HK-2 (cell line): ENCODE results near the gene AKAP5.
A peak's percentile ranks its signal among the peaks of the same experiment; 100 is the strongest.

Experiments
- DNase-seq: peaks from one replicate; pipeline ENCODE4 v3.0.0-alpha.2; 2018; ENCODE audit not compliant: unreplicated experiment

Gene AKAP5

GRCh38 chr14:64465191-64465822 is at the start of gene AKAP5:
Gene AKAP5 (plus strand): TSS chr14:64465499. CDS start chr14:64468395, 2,896 bp downstream.
- DNase-seq = peak; percentile 44

GRCh38 chr14:64416348-64416932 is 48.9 kb upstream of the AKAP5 start:
- no peak for DNase-seq

- DNase-seq = no peak
These were observed 48.1 kb upstream of the AKAP5 start for GRCh38 chr14:64417055-64417770.

GRCh38 chr14:64417771-64418125 is 47.6 kb upstream of the AKAP5 start:
- DNase-seq = no peak

GRCh38 chr14:64419003-64419402 is 46.3 kb upstream of the AKAP5 start:
- no peak for DNase-seq

- peak; percentile 55 for DNase-seq
These were observed 44.1 kb upstream of the AKAP5 start for GRCh38 chr14:64421166-64421565.

- no peak for DNase-seq
These were observed 43.3 kb upstream of the AKAP5 start for GRCh38 chr14:64422005-64422404.

GRCh38 chr14:64422756-64423155 is 42.5 kb upstream of the AKAP5 start:
- no peak for DNase-seq

GRCh38 chr14:64423987-64424386 is 41.3 kb upstream of the AKAP5 start:
- DNase-seq = no peak

- no peak for DNase-seq
These were observed 30.8 kb upstream of the AKAP5 start for GRCh38 chr14:64434528-64434927.

- peak; percentile 64 for DNase-seq
These were observed 27.0 kb upstream of the AKAP5 start for GRCh38 chr14:64438181-64438841.

GRCh38 chr14:64439141-64439540 is 26.2 kb upstream of the AKAP5 start:
- DNase-seq = no peak

- DNase-seq = no peak
These were observed 24.8 kb upstream of the AKAP5 start for GRCh38 chr14:64440494-64440893.

GRCh38 chr14:64442300-64442988 is 22.9 kb upstream of the AKAP5 start:
- DNase-seq = no peak

- DNase-seq = no peak
These were observed 21.2 kb upstream of the AKAP5 start for GRCh38 chr14:64444140-64444539.

- peak; percentile 63 for DNase-seq
These were observed 20.1 kb upstream of the AKAP5 start for GRCh38 chr14:64444984-64445845.

- no peak for DNase-seq
These were observed 17.2 kb upstream of the AKAP5 start for GRCh38 chr14:64447876-64448670.

- DNase-seq = no peak
These were observed 15.0 kb upstream of the AKAP5 start for GRCh38 chr14:64450255-64450654.

GRCh38 chr14:64454671-64455070 is 10.6 kb upstream of the AKAP5 start:
- no peak for DNase-seq

- no peak for DNase-seq
These were observed 5.7 kb upstream of the AKAP5 start for GRCh38 chr14:64459405-64460136.
